ENCODE data around the gene PHLPP1.
A peak's percentile ranks its signal among the peaks of the same experiment; 100 is the strongest.

PHLPP1 gene

DNA sequence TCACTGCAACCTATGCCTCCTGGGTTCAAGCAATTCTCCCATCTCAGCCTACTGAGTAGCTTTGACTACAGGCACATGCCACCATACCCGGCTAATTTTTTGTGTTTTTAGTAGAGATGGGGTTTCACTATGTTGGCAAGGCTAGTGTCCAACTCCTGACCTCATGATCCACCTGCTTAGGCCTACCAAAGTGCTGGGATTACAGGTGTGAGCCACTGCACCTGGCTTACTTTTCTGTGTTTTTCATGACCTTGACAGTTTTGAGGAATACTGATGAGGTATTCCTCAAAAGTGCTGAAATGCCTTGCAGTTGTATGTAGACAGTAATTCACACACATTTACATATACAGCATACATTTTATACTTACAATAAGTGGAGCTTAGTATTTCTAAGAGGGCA is 126.1 kb downstream of the PHLPP1 start:
- POLR2A ChIA-PET, result no interaction called here
- no peak overlapping the region for H3K27ac ChIP-seq (ENCODE audit: extremely low read depth, low read depth, low read length)
- no peak for TF ChIP-seq ZNF146 (tag by site-specific recombination; IDR thresholded peaks at IDR 0.05)
- no peak for TF ChIP-seq ZNF311 (tag by site-specific recombination; IDR thresholded peaks at IDR 0.05; ENCODE audit: borderline replicate concordance)
- TF ChIP-seq HOXC10 (CRISPR knock-in tag; IDR thresholded peaks at IDR 0.05), result no peak
- TF ChIP-seq ZNF777 (tag by site-specific recombination; IDR thresholded peaks at IDR 0.05; ENCODE audit: borderline replicate concordance), result no peak
- H3K4me3 ChIP-seq (ENCODE audit: low read depth, low read length), result no peak overlapping the region
- H3K4me1 ChIP-seq (ENCODE audit: control insufficient read depth, insufficient read depth, low read length), result no peaks in the 10 kb centered on the region
- peaks cover 0 to 5% of the 10 kb centered on the region in 2 experiments; a peak in 1 of 3 replicates for H3K36me3 ChIP-seq (ENCODE audit: control insufficient read depth in 2 of 2, insufficient read depth in 1 of 2, low read length in 2 of 2)
- CTCF ChIA-PET, result interaction anchor here (0.7 kb wide), 1 partner anchor 434 kb away, joined by 3 read pairs; no protein-coding TSS in a partner anchor
- H3K9me3 ChIP-seq (ENCODE audit: control insufficient read depth, insufficient read depth, low read depth, low read length), result no peaks in the 10 kb centered on the region

DNA sequence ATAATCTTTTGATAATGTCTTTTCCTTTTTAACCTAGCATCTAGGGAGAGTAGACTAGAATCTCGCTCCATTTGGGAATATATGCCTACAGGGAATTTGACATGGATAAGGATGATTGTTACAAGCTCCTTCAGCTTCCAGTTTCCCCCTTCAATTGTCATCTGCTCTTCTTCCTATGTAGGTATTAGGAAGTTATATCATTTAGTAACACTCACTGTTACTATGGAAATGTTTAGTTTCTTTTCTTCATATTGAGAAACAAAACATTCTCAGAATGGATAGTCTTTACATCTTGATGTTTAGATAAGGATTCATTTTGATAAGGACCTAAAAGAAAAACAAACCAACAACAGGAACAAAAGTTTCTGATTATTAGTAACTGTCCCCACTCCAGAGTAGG is 127.6 kb downstream of the PHLPP1 start:
- ChIA-PET POLR2A (no interaction called here), CTCF (interaction anchor here (0.6 kb wide), 3 partner anchors 273 to 1484 kb away, joined by 3 to 5 read pairs (median 4); no protein-coding TSS in a partner anchor)
- H3K4me1 ChIP-seq (ENCODE audit: control insufficient read depth, insufficient read depth, low read length), result no peaks in the 10 kb centered on the region

DNA sequence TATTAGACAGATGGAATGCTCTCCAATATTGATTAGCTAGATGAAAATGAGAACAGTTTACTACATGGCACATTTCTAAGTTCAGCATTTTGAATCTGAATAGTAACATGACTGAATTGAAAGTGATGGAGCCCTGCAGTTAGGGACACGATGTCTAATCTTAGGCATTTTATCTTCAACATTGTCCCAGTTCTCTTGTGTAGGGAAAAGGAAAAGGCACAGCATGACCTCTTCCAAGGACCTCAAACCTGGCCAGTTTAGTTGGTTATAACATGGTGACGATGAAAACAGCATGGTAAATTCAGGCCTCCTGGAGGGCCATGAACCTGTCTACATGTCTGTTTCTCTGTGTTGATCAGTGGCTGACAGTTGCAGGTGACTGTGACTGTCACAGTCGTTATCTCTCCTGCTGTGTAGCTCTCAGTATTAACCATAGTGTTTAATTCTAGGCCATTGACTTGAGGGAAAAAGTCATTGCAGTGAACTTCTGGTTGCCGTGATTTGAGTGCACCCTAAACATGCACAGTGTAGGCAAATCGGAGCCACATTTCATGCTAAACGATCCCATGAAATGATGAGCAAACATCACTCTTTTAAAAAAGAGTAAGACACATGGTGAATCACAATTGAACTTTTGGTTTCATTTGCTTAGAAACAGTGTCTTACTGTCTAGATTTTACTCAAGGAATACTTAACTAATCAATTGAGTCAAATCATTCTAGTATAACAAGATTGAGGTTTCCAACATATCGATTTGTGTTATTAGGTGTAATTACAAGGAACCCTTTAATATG is 129.7 kb downstream of the PHLPP1 start:
- ChIA-PET CTCF (interaction anchor here (0.5 to 0.7 kb wide), 2 partner anchors 22 to 81 kb away, joined by 3 to 4 read pairs; no protein-coding TSS in a partner anchor), POLR2A (no interaction called here)
- Histone ChIP-seq H3K9me3 (ENCODE audit: control insufficient read depth, insufficient read depth, low read depth, low read length) (no peaks in the 10 kb centered on the region), H3K4me1 (ENCODE audit: control insufficient read depth, insufficient read depth, low read length) (no peaks in the 10 kb centered on the region), H3K36me3 (ENCODE audit: control insufficient read depth in 2 of 2, insufficient read depth in 1 of 2, low read length in 2 of 2) (no peaks in the 10 kb centered on the region; a peak in 1 of 3 replicates), H3K4me3 (ENCODE audit: low read depth, low read length) (no peak overlapping the region), H3K27ac (ENCODE audit: extremely low read depth, low read depth, low read length) (no peak overlapping the region)
- TF ChIP-seq ZNF654 (tag by site-specific recombination; IDR thresholded peaks at IDR 0.05; ENCODE audit: low read depth) (no peak), ZNF621 (tag by site-specific recombination; IDR thresholded peaks at IDR 0.05) (no peak), ZIC2 (tag by site-specific recombination; IDR thresholded peaks at IDR 0.05) (peak; percentile 34; the same call in 1 of the 2 replicates), KLF1 (tag by site-specific recombination; IDR thresholded peaks at IDR 0.05) (no peak)
- TF ChIP-seq, protein P1, sequence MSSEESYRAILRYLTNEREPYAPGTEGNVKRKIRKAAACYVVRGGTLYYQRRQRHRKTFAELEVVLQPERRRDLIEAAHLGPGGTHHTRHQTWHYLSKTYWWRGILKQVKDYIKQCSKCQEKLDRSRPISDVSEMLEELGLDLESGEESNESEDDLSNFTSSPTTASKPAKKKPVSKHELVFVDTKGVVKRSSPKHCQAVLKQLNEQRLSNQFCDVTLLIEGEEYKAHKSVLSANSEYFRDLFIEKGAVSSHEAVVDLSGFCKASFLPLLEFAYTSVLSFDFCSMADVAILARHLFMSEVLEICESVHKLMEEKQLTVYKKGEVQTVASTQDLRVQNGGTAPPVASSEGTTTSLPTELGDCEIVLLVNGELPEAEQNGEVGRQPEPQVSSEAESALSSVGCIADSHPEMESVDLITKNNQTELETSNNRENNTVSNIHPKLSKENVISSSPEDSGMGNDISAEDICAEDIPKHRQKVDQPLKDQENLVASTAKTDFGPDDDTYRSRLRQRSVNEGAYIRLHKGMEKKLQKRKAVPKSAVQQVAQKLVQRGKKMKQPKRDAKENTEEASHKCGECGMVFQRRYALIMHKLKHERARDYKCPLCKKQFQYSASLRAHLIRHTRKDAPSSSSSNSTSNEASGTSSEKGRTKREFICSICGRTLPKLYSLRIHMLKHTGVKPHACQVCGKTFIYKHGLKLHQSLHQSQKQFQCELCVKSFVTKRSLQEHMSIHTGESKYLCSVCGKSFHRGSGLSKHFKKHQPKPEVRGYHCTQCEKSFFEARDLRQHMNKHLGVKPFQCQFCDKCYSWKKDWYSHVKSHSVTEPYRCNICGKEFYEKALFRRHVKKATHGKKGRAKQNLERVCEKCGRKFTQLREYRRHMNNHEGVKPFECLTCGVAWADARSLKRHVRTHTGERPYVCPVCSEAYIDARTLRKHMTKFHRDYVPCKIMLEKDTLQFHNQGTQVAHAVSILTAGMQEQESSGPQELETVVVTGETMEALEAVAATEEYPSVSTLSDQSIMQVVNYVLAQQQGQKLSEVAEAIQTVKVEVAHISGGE (tag by site-specific recombination; conservative IDR thresholded peaks at IDR 0.05; ENCODE audit: low read depth), result no peak
- TF ChIP-seq, protein P2, sequence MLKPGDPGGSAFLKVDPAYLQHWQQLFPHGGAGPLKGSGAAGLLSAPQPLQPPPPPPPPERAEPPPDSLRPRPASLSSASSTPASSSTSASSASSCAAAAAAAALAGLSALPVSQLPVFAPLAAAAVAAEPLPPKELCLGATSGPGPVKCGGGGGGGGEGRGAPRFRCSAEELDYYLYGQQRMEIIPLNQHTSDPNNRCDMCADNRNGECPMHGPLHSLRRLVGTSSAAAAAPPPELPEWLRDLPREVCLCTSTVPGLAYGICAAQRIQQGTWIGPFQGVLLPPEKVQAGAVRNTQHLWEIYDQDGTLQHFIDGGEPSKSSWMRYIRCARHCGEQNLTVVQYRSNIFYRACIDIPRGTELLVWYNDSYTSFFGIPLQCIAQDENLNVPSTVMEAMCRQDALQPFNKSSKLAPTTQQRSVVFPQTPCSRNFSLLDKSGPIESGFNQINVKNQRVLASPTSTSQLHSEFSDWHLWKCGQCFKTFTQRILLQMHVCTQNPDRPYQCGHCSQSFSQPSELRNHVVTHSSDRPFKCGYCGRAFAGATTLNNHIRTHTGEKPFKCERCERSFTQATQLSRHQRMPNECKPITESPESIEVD (tag by site-specific recombination; IDR thresholded peaks at IDR 0.05), result no peak

More for the DNA sequence above, 127.6 kb downstream of the PHLPP1 start:
- TF ChIP-seq ZNF391 (tag by site-specific recombination; IDR thresholded peaks at IDR 0.05; ENCODE audit: borderline replicate concordance, low read depth) (no peak), ZNF510 (tag by site-specific recombination; IDR thresholded peaks at IDR 0.05; ENCODE audit: insufficient replicate concordance) (no peak), ZNF830 (tag by site-specific recombination; IDR thresholded peaks at IDR 0.05; ENCODE audit: low read depth) (no peak), ZNF112 (tag by site-specific recombination; IDR thresholded peaks at IDR 0.05) (no peak), ZNF843 (tag by site-specific recombination; IDR thresholded peaks at IDR 0.05) (no peak), ZNF514 (tag by site-specific recombination; IDR thresholded peaks at IDR 0.05) (no peak), GLI4 (tag by site-specific recombination; IDR thresholded peaks at IDR 0.05) (no peak), ZNF658 (tag by site-specific recombination; IDR thresholded peaks at IDR 0.05) (no peak), ZNF48 (tag by site-specific recombination; IDR thresholded peaks at IDR 0.05) (no peak), ZNF561 (tag by site-specific recombination; IDR thresholded peaks at IDR 0.05; ENCODE audit: borderline replicate concordance) (no peak)
- TF ChIP-seq, protein P3, sequence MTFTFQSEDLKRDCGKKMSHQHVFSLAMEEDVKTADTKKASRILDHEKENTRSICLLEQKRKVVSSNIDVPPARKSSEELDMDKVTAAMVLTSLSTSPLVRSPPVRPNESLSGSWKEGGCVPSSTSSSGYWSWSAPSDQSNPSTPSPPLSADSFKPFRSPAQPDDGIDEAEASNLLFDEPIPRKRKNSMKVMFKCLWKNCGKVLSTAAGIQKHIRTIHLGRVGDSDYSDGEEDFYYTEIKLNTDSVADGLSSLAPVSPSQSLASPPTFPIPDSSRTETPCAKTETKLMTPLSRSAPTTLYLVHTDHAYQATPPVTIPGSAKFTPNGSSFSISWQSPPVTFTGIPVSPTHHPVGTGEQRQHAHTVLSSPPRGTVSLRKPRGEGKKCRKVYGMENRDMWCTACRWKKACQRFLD (tag by site-specific recombination; IDR thresholded peaks at IDR 0.05), result no peak
- Histone ChIP-seq H3K4me3 (ENCODE audit: low read depth, low read length) (no peak overlapping the region), H3K27ac (ENCODE audit: extremely low read depth, low read depth, low read length) (no peak overlapping the region), H3K9me3 (ENCODE audit: control insufficient read depth, insufficient read depth, low read depth, low read length) (no peaks in the 10 kb centered on the region), H3K36me3 (ENCODE audit: control insufficient read depth in 2 of 2, insufficient read depth in 1 of 2, low read length in 2 of 2) (peaks cover 0 to 5% of the 10 kb centered on the region in 2 experiments; a peak in 1 of 3 replicates)
